Hepatocyte (in vitro differentiated cells): ENCODE data around the gene PTPRN. TPM values are rescaled to one million over a fixed set of nuclear protein-coding genes. Genes with fewer than 3 reads are reported as not detected.
"Not testable (repeated sequence)": the region's sequence is repeated elsewhere in the genome, so short reads cannot be mapped to it uniquely, and the experiment has no call there.

Source experiments
- DNase-seq: peaks from one replicate; pipeline ENCODE4 v3.0.0-alpha.2; 2016; ENCODE audit warnings: low spot score
- H2AFZ ChIP-seq: fragments of 200-600 bp; sonication (generic); 2 replicates; pipeline ENCODE4 v1.6.0; 2016; ENCODE audit warnings: antibody characterized with exemption, mild to moderate bottlenecking
- H3K27ac ChIP-seq: fragments of 200-600 bp; sonication (generic); 2 replicates; pipeline ENCODE4 v1.5.1; 2016; ENCODE audit warnings: mild to moderate bottlenecking
- H3K27me3 ChIP-seq: fragments of 200-600 bp; sonication (generic); 2 replicates; pipeline ENCODE4 v1.6.1; 2016
- H3K36me3 ChIP-seq: fragments of 200-600 bp; sonication (generic); replicated peaks from 2 replicates; pipeline ENCODE4 v1.5.1; 2016; ENCODE audit warnings: low read depth; ENCODE audit not compliant: insufficient read depth
- H3K4me1 ChIP-seq: fragments of 200-600 bp; sonication (generic); 2 replicates; pipeline ENCODE4 v1.5.1; 2016; ENCODE audit warnings: mild to moderate bottlenecking, moderate library complexity; ENCODE audit not compliant: insufficient read depth
- H3K4me2 ChIP-seq: fragments of 200-600 bp; sonication (generic); 2 replicates; pipeline ENCODE4 v1.6.0; 2016
- H3K4me3 ChIP-seq: fragments of 200-600 bp; sonication (generic); 2 replicates; pipeline ENCODE4 v1.5.1; 2016; ENCODE audit warnings: mild to moderate bottlenecking
- H3K79me2 ChIP-seq: fragments of 200-600 bp; sonication (generic); 2 replicates; pipeline ENCODE4 v1.6.0; 2017; ENCODE audit warnings: mild to moderate bottlenecking
- H3K9me2 ChIP-seq: fragments of 200-600 bp; sonication (generic); replicated peaks from 2 replicates; pipeline ENCODE4 v1.6.0; 2017; ENCODE audit warnings: mild to moderate bottlenecking; ENCODE audit not compliant: insufficient read depth
- H3K9me3 ChIP-seq: fragments of 200-600 bp; sonication (generic); 2 replicates; pipeline ENCODE4 v1.5.1; 2016; ENCODE audit warnings: low read depth, mild to moderate bottlenecking
- H4K20me1 ChIP-seq: fragments of 200-600 bp; sonication (generic); 2 replicates; pipeline ENCODE4 v1.6.0; 2016; ENCODE audit warnings: mild to moderate bottlenecking; ENCODE audit not compliant: insufficient read depth, poor library complexity, severe bottlenecking
- EZH2 ChIP-seq: fragments of 200-600 bp; sonication (generic); IDR thresholded peaks from 2 replicates; pipeline ENCODE4 v1.6.1; 2016; ENCODE audit warnings: antibody characterized with exemption, mild to moderate bottlenecking, borderline replicate concordance
- EZH2phosphoT487 ChIP-seq: fragments of 200-600 bp; sonication (generic); IDR thresholded peaks from one replicate; pipeline ENCODE4 v1.6.1; 2018; ENCODE audit warnings: antibody characterized with exemption, mild to moderate bottlenecking, low read depth, moderate library complexity; ENCODE audit not compliant: unreplicated experiment, severe bottlenecking
- WGBS: methylation state at CpG from one replicate; pipeline ENCODE4 v1.1.6; 2016; ENCODE audit warnings: low lambda C conversion rate; ENCODE audit errors: missing lambda C conversion rate; 5-methylcytosine and 5-hydroxymethylcytosine counted together
- polyA plus RNA-seq: library from polyadenylated mRNA; unstranded; fragments of >200 nt; fragmentation: Nextera tagmentation; extraction: Ambion mirVana; gene quantifications from 2 replicates; pipeline ENCODE4 v1.2.1, GENCODE V29; 2016
- total RNA-seq: library from RNA; depleted of rRNA; stranded (reverse); fragments of >200 nt; gene quantifications from 2 replicates; pipeline ENCODE4 v1.2.3, GENCODE V29; 2014
- TF ChIP-seq, protein P1 (sequence below): fragments of 200-600 bp; sonication (generic); IDR thresholded peaks from 2 replicates; pipeline ENCODE4 v1.5.1; 2016; ENCODE audit warnings: antibody characterized with exemption, mild to moderate bottlenecking; ENCODE audit not compliant: poor library complexity

The PTPRN gene
- total and polyA plus RNA-seq, 2 experiments from 2014 or later = 4.6 to 9.8 TPM

DNA sequence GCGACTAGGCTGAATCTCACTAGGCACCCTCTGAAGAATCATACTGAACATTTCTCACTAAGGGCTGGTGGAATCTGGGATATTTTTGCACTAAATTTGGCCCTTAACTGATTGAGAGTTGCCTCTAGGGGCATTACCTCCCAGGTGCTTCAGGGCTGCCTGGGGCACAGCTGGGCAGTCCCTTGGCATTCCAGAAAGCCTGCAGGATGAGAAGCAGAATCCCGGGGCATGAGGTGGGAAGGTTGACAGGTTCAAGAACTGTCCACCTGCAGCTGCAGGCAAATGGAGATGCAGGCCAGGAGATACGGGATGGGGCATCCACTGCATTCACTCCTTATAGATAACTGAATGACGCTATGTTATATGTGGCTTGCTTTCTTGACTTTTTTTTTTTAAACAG is 15.9 kb upstream of the PTPRN start:
- Histone ChIP-seq H2AFZ (no peak overlapping the region), H3K27ac (no peak overlapping the region), H3K9me2 (no peaks in the 10 kb centered on the region), H3K27me3 (peaks cover 40% of the 10 kb centered on the region), H3K9me3 (no peaks in the 10 kb centered on the region), H3K4me1 (no peaks in the 10 kb centered on the region), H3K4me3 (no peak overlapping the region), H3K4me2 (no peak overlapping the region), H3K79me2 (no peaks in the 10 kb centered on the region), H3K36me3 (no peaks in the 10 kb centered on the region), H4K20me1 (no peaks in the 10 kb centered on the region)
- 88% methylated on average over 4 of the region's 4 CpGs for WGBS
- TF ChIP-seq, protein P1, sequence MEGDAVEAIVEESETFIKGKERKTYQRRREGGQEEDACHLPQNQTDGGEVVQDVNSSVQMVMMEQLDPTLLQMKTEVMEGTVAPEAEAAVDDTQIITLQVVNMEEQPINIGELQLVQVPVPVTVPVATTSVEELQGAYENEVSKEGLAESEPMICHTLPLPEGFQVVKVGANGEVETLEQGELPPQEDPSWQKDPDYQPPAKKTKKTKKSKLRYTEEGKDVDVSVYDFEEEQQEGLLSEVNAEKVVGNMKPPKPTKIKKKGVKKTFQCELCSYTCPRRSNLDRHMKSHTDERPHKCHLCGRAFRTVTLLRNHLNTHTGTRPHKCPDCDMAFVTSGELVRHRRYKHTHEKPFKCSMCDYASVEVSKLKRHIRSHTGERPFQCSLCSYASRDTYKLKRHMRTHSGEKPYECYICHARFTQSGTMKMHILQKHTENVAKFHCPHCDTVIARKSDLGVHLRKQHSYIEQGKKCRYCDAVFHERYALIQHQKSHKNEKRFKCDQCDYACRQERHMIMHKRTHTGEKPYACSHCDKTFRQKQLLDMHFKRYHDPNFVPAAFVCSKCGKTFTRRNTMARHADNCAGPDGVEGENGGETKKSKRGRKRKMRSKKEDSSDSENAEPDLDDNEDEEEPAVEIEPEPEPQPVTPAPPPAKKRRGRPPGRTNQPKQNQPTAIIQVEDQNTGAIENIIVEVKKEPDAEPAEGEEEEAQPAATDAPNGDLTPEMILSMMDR = no peak
- TF ChIP-seq EZH2 (no peak), EZH2phosphoT487 (no peak)
- DNase-seq = no peak

DNA sequence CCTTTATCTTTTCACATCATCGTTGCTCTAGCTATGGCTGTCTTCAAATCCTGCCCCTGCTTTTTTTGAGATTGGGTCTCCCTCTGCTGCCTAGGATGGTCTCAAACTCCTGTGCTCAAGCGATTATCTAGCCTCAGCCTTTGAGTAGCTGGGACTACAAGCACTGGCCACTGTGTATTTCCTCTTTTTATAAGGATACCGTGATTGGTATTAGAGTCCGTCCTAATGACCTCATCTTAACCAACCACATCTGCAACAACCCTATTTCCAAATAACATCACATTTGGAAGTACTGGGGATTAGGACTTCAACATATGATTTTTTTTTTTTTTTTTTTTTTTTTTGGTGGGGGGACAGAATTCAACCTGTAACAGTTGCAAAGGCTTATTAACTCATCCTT is 14.2 kb upstream of the PTPRN start:
- Histone ChIP-seq H3K36me3 (no peaks in the 10 kb centered on the region), H3K27ac (no peak overlapping the region), H3K27me3 (peaks cover 36% of the 10 kb centered on the region), H3K79me2 (no peaks in the 10 kb centered on the region), H3K4me1 (no peaks in the 10 kb centered on the region), H3K4me2 (no peak overlapping the region), H2AFZ (no peak overlapping the region), H4K20me1 (no peaks in the 10 kb centered on the region), H3K9me3 (no peaks in the 10 kb centered on the region), H3K4me3 (no peak overlapping the region), H3K9me2 (no peaks in the 10 kb centered on the region)
- no peak for DNase-seq
- 75% methylated on average over 4 of the region's 4 CpGs for WGBS
- TF ChIP-seq EZH2 = no peak
- TF ChIP-seq, protein P1 = no peak
- TF ChIP-seq EZH2phosphoT487 = no peak

DNA sequence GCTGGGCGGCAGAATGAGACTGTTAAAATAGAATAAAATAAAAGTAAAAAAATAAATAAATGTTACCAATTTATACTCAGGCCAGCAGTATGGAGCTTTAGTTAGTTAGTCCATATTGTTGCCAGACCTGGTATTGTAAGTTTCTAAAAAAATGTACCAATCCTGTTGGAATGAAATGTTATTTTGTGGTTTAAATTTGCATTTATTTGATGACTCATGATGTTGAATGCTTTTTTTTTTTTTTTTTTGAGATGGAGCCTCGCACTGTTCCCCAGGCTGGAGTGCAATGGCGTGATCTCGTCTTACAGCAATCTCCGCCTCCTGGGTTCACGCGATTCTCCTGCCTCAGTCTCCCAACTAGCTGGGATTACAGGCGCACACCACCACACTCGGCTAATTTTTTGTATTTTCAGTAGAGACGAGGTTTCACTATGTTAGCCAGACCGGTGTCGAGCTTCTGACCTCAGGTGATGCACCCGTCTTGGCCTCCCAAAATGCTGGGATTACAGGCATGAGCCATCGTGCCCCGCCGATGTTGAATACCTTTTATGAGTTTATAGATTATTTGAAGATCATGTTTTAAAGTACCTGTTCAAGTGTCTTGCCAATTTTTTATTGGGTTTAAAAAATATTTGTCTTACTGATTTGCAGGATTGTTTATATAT is 5.7 kb upstream of the PTPRN start:
- 93% methylated on average over 16 of the region's 16 CpGs for WGBS

DNA sequence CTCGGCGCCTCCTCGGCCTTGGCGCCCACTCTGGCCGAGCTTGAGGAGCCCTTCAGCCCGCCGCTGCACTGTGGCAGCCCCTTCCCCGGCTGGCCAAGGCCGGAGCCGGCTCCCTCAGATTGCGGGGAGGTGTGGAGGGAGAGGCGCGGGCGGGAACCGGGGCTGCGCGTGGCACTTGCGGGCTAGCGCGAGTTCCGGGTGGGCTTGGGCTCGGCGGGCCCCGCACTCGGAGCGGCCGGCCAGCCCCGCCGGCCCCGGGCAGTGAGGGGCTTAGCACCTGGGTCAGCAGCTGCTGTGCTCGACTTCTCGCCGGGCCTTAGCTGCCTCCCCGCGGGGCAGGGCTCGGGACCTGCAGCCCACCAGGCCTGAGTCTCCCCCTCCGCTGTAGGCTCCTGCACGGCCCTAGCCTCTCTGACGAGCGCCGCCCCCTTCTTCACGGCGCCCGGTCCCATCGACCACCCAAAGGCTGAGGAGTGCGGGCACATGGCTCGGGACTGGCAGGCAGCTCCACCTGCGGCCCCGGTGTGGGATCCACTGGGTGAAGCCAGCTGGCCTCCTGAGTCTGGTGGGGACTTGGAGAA is 3.6 kb upstream of the PTPRN start:
- H3K4me3 ChIP-seq, H3K36me3 ChIP-seq, H3K27ac ChIP-seq, H3K9me2 ChIP-seq, H3K4me2 ChIP-seq, H2AFZ ChIP-seq, H3K79me2 ChIP-seq, DNase-seq, H3K9me3 ChIP-seq, H4K20me1 ChIP-seq, H3K4me1 ChIP-seq: not testable (repeated sequence)
- peaks cover 36% of the 10 kb centered on the region for H3K27me3 ChIP-seq
- 94% methylated on average over 32 of the region's 49 CpGs for WGBS

More for the DNA sequence above, 5.7 kb upstream of the PTPRN start:
- Histone ChIP-seq H3K4me3 (no peak overlapping the region), H4K20me1 (no peaks in the 10 kb centered on the region), H3K9me2 (no peaks in the 10 kb centered on the region), H2AFZ (no peak overlapping the region), H3K4me2 (no peak overlapping the region), H3K4me1 (no peaks in the 10 kb centered on the region), H3K36me3 (no peaks in the 10 kb centered on the region), H3K27me3 (peaks cover 16% of the 10 kb centered on the region), H3K27ac (no peak overlapping the region), H3K79me2 (no peaks in the 10 kb centered on the region), H3K9me3 (no peaks in the 10 kb centered on the region)
- TF ChIP-seq EZH2 = no peak
- TF ChIP-seq, protein P1 = no peak
- no peak for TF ChIP-seq EZH2phosphoT487
- DNase-seq = no peak
